Placental pericyte (primary cell): ENCODE measurements around the gene RNMT. TPM values are rescaled to one million over a fixed set of nuclear protein-coding genes. Genes with fewer than 3 reads are reported as not detected.

ENCODE experiments used
- small RNA-seq: library from RNA; depleted of rRNA; stranded (forward); fragments of <200 nt; gene quantifications from one replicate; pipeline ENCODE3, GENCODE V24; 2012; ENCODE audit warnings: low replicate concordance
- total RNA-seq: library from RNA; depleted of rRNA; stranded (reverse); fragments of >200 nt; gene quantifications from 2 replicates; pipeline ENCODE4 v1.2.3, GENCODE V29; 2012

RNMT gene
- 25.6 and 30.2 TPM in 2 replicates for total RNA-seq

DNA sequence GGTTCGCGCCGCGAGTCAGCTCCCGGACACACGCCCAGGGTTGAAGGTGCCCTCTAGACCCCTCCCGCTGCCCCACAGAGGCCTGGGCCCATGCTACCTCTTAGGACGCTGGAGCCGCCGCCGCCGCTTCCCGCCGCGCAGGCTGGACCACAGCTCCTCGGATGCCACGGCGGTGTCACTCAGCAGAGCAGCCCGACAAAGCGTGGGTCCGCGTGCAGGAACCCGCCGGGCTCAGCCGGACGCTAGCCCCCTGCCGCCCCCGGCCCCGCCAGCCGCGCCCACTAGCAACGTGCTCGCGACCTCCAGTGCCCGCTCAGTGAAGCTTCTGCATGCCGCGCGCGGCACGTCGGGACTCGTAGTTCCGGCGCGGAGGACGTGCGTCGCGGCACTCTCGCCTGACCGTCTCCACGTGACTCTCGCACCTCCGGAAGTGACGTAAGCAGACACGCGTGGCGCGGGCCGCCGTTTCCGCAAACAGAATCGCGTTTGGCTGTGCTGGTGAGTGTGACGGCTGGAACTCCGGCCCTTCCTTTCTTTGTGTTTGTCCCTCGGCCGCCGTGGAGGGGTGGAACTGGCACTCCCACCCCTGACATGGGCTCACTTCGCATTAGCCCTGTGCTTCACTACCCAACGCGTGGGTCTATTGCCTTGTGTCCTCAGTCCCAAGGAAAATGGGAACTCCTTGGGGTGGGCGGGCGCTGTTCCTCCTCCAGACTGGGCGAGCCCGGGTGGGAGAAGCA lies at the start of gene RNMT, which contains the start of gene FAM210A:
TSS of gene RNMT (plus strand) at position 442 of the 740 bp plus-strand sequence. CDS start 4,845 bp downstream, outside the sequence.
TSS of gene FAM210A (minus strand) at position 327 of the 740 bp plus-strand sequence. CDS start 44,481 bp downstream, outside the sequence.

Small RNAs within 50 kb of the gene (small RNA-seq; reads per million reads assigned to genes)
- gene AP001525.1 (not detected), gene RN7SL362P (not detected)

Other genes starting within 250 kb of the RNMT start
- gene FAM210A, start 115 bp upstream of the RNMT start, total RNA-seq = 25.5 and 27.1 TPM in 2 replicates
- gene MC5R, start 97.5 kb downstream of the RNMT start, total RNA-seq = not detected in 2 replicates
- not detected in 2 replicates for gene MC2R, start 188.9 kb downstream of the RNMT start, total RNA-seq